B cell (primary cell): Measurements from ENCODE around the gene SLTM. TPM values are rescaled to one million over a fixed set of nuclear protein-coding genes. Genes with fewer than 3 reads are reported as not detected.
A peak's percentile ranks its signal among the peaks of the same experiment; 100 is the strongest.

Source experiments
- ATAC-seq: fragments of 200-7000 bp; cut with Tn5 transposase; one replicate; pipeline ENCODE4 v1.10.0; 2021; ENCODE audit warnings: low read depth, mild to moderate bottlenecking, moderate number of reproducible peaks, moderate library complexity
- CTCF ChIA-PET: fragments of 350-600 bp; sonication (Branson Sonifier 250); formaldehyde crosslinking; loops from one replicate; lab custom pipeline; 2021; ENCODE audit warnings: antibody characterized with exemption, inconsistent platforms; lab: Charles Lee
- POLR2A ChIA-PET: fragments of 350-600 bp; sonication (Branson Sonifier 250); formaldehyde crosslinking; loops from one replicate; lab custom pipeline; 2021; ENCODE audit warnings: antibody characterized with exemption; lab: Charles Lee
- DNase-seq: peaks from one replicate; pipeline ENCODE4 v3.0.0; 2013
- H2AFZ ChIP-seq: 2 replicates; pipeline ENCODE4 v1.6.1; 2012; ENCODE audit warnings: mild to moderate bottlenecking, low read depth, low read length; ENCODE audit not compliant: insufficient read depth, poor library complexity, severe bottlenecking
- H3K27ac ChIP-seq, 2 donors: 1 replicate in 1 of 2; 2 replicates in 1 of 2; pipeline ENCODE4 v1.5.1; 2012 to 2013; ENCODE audit warnings: low read length in 2 of 2, mild to moderate bottlenecking in 2 of 2, moderate library complexity in 1 of 2
- H3K27me3 ChIP-seq, 4 experiments: fragments of 200-600 bp in 1 of 4; sonication (generic) in 1 of 4; replicated peaks in 1 of 4; 1 replicate in 2 of 4; 2 replicates in 2 of 4; pipeline versions ENCODE4 v1.6.1 to v1.7.0; 2013 to 2016; ENCODE audit warnings: low read length in 3 of 4, mild to moderate bottlenecking in 2 of 4, mixed read lengths in 1 of 4, moderate library complexity in 1 of 4; ENCODE audit not compliant: insufficient read depth in 4 of 4, control insufficient read depth in 3 of 4; ENCODE audit errors: control extremely low read depth in 1 of 4
- H3K36me3 ChIP-seq, 2 experiments: replicated peaks in 1 of 2; 1 replicate in 1 of 2; 2 replicates in 1 of 2; pipeline versions ENCODE4 v1.6.1 to v1.7.1; 2013; ENCODE audit warnings: low read length in 1 of 2; ENCODE audit not compliant: insufficient read depth in 2 of 2, control insufficient read depth in 1 of 2; ENCODE audit errors: control extremely low read depth in 1 of 2, extremely low read depth in 1 of 2
- H3K4me1 ChIP-seq, 2 donors: fragments of 200-600 bp in 1 of 2; sonication (generic) in 1 of 2; 1 replicate in 1 of 2; 2 replicates in 1 of 2; pipeline versions ENCODE4 v1.5.1 to v1.6.1; 2013 to 2017; ENCODE audit warnings: low read length in 2 of 2; ENCODE audit not compliant: control insufficient read depth in 2 of 2, insufficient read depth in 2 of 2
- H3K4me2 ChIP-seq: replicated peaks from 2 replicates; pipeline ENCODE3; 2012; ENCODE audit warnings: mild to moderate bottlenecking, low read depth, low read length; ENCODE audit not compliant: poor library complexity, severe bottlenecking
- H3K4me3 ChIP-seq, 5 experiments: fragments of 200-600 bp in 1 of 5; sonication (generic) in 1 of 5; 1 replicate in 3 of 5; 2 replicates in 2 of 5; pipeline versions ENCODE4 v1.5.1 to v1.7.0; 2011 to 2016; ENCODE audit warnings: low read length in 4 of 5, mild to moderate bottlenecking in 4 of 5, low read depth in 2 of 5, control low read depth in 1 of 5, moderate library complexity in 1 of 5; ENCODE audit not compliant: insufficient read depth in 1 of 5; ENCODE audit errors: control extremely low read depth in 1 of 5, extremely low read depth in 1 of 5
- H3K79me2 ChIP-seq: fragments of 200-600 bp; sonication (generic); one replicate; pipeline ENCODE4 v1.6.0; 2016; ENCODE audit warnings: low read length; ENCODE audit not compliant: control insufficient read depth, insufficient read depth
- H3K9ac ChIP-seq: fragments of 200-600 bp; sonication (generic); 2 replicates; pipeline ENCODE4 v1.6.1; 2017; ENCODE audit warnings: mild to moderate bottlenecking, low read length, moderate library complexity
- H3K9me3 ChIP-seq, 3 donors: one replicate each; pipeline versions ENCODE4 v1.6.1 to v1.7.1; 2013; ENCODE audit warnings: low read length in 2 of 3; ENCODE audit not compliant: control insufficient read depth in 2 of 3, insufficient read depth in 1 of 3; ENCODE audit errors: control extremely low read depth in 1 of 3
- H4K20me1 ChIP-seq: 2 replicates; pipeline ENCODE4 v1.6.0; 2012; ENCODE audit warnings: mild to moderate bottlenecking, low read length; ENCODE audit not compliant: insufficient read depth, control insufficient read depth, poor library complexity, severe bottlenecking
- H3K27ac Mint-ChIP-seq: one replicate; pipeline ENCODE4 v1.8.0; 2021; ENCODE audit warnings: mixed read lengths
- H3K27me3 Mint-ChIP-seq: one replicate; pipeline ENCODE4 v1.8.0; 2021; ENCODE audit warnings: mixed read lengths
- H3K4me1 Mint-ChIP-seq: one replicate; pipeline ENCODE4 v1.8.0; 2021; ENCODE audit warnings: mixed read lengths
- H3K4me3 Mint-ChIP-seq: one replicate; pipeline ENCODE4 v1.8.0; 2021; ENCODE audit warnings: mixed read lengths
- H3K9me3 Mint-ChIP-seq: one replicate; pipeline ENCODE4 v1.8.0; 2022; ENCODE audit warnings: mixed read lengths; ENCODE audit not compliant: insufficient read depth
- CTCF ChIP-seq: fragments of 200-600 bp; IDR thresholded peaks from one replicate; pipeline ENCODE4 v1.8.0; 2022; ENCODE audit warnings: antibody characterized with exemption, mild to moderate bottlenecking
- EZH2 ChIP-seq: IDR thresholded peaks from 2 replicates; pipeline ENCODE4 v1.6.1; 2012; ENCODE audit warnings: borderline replicate concordance, low read depth, mild to moderate bottlenecking, moderate library complexity, low read length; ENCODE audit not compliant: insufficient read depth, poor library complexity, severe bottlenecking
- WGBS: methylation state at CpG from one replicate; pipeline ENCODE4 v1.1.5; 2013; ENCODE audit warnings: missing lambda C conversion rate; ENCODE audit not compliant: insufficient coverage; 5-methylcytosine and 5-hydroxymethylcytosine counted together
- intact Hi-C: fragments of 100-400 bp; cut with micrococcal nuclease; formaldehyde crosslinking; loops from one replicate; pipeline ENCODE4 v1.10.0; 2022
- polyA plus RNA-seq: library from polyadenylated mRNA; depleted of rRNA; stranded (reverse); fragments of >200 nt; gene quantifications from 2 replicates; pipeline ENCODE4 v1.2.3, GENCODE V29; 2012
- total RNA-seq, 2 donors: library from RNA; stranded (reverse); fragments of 120-200 nt in 1 of 2; gene quantifications; 1 replicate in 1 of 2; 2 replicates in 1 of 2; pipeline versions ENCODE4 v1.2.3 to v1.2.4, GENCODE V29; 2013 to 2022

SLTM gene
- total and polyA plus RNA-seq, 2 donors (not counting 1 experiment from before 2014, with no cell fraction given) = 83.2 to 183 TPM

- Histone ChIP-seq H3K4me2 (no peak overlapping the region), H3K9me3 (no peaks in the 10 kb centered on the region), H3K9ac (no peak overlapping the region), H3K79me2 (peaks cover 94% of the 10 kb centered on the region), H3K36me3 (peaks cover 2 to 47% of the 10 kb centered on the region in 2 experiments), H3K27ac (no peak overlapping the region), H2AFZ (no peak overlapping the region), H3K4me3 (no peak overlapping the region), H3K27me3 (no peaks in the 10 kb centered on the region), H3K4me1 (peaks cover 17 to 22% of the 10 kb centered on the region in 2 donors), H4K20me1 (peaks cover 49% of the 10 kb centered on the region)
- Mint-ChIP-seq H3K9me3 (no peaks in the 10 kb centered on the region), H3K4me3 (no peak overlapping the region), H3K4me1 (peaks cover 33% of the 10 kb centered on the region), H3K27ac (no peak overlapping the region), H3K27me3 (no peaks in the 10 kb centered on the region)
- intact Hi-C loops = no loop called here
- ATAC-seq (no peak), DNase-seq (no peak)
- 100% methylated on average over 3 of the region's 5 CpGs for WGBS
- POLR2A ChIA-PET = no interaction called here
- TF ChIP-seq CTCF (no peak), EZH2 (no peak)
- CTCF ChIA-PET = no interaction called here
Measured at GRCh38 chr15:58926823-58927222, 6.7 kb downstream of the SLTM start.

- H3K27me3 ChIP-seq = no peaks in the 10 kb centered on the region
- Mint-ChIP-seq H3K9me3 (no peaks in the 10 kb centered on the region), H3K4me3 (no peak overlapping the region), H3K27me3 (no peaks in the 10 kb centered on the region), H3K4me1 (peaks cover 28% of the 10 kb centered on the region), H3K27ac (peak overlapping the region; percentile 20)
- H4K20me1 ChIP-seq = peaks cover 57% of the 10 kb centered on the region
- no peak for TF ChIP-seq EZH2
- TF ChIP-seq CTCF = no peak
- ChIA-PET CTCF (interaction anchor here (1.2 kb wide), 1 partner anchor 609 kb away, joined by 3 read pairs; no protein-coding TSS in a partner anchor), POLR2A (no interaction called here)
- H2AFZ ChIP-seq = no peak overlapping the region
- H3K4me3 ChIP-seq = no peak overlapping the region
- WGBS = no CpG with 5 or more reads among the region's 2 CpGs
- peaks cover 93% of the 10 kb centered on the region for H3K79me2 ChIP-seq
- intact Hi-C loops = no loop called here
- peaks cover 5 to 55% of the 10 kb centered on the region in 2 experiments for H3K36me3 ChIP-seq
- peak overlapping the region; percentile 34 for H3K4me2 ChIP-seq
- no peak overlapping the region for H3K9ac ChIP-seq
- peaks cover 11% of the 10 kb centered on the region in 2 donors for H3K4me1 ChIP-seq
- ATAC-seq (no peak), DNase-seq (no peak)
- peak overlapping the region in 1 of 2 donors; percentile 43 for H3K27ac ChIP-seq
- H3K9me3 ChIP-seq = no peaks in the 10 kb centered on the region
Measured at GRCh38 chr15:58924327-58924726, 9.2 kb downstream of the SLTM start.
